H9 (cell line): ENCODE data around the gene MN1. TPM values are rescaled to one million over a fixed set of nuclear protein-coding genes. Genes with fewer than 3 reads are reported as not detected.

Experiments
- DNase-seq: peaks from one replicate; pipeline ENCODE4 v3.0.0-alpha.2; 2017
- H2AFZ ChIP-seq: one replicate; pipeline ENCODE4 v1.6.1; 2013; ENCODE audit warnings: mild to moderate bottlenecking, low read length, control low read depth, moderate library complexity
- H2AK5ac ChIP-seq: 2 replicates; pipeline ENCODE4 v1.6.1; 2013; ENCODE audit warnings: low read length, control low read depth, mixed read lengths; ENCODE audit not compliant: insufficient read length
- H2BK120ac ChIP-seq: one replicate; pipeline ENCODE4 v1.6.1; 2013; ENCODE audit warnings: low read depth, mild to moderate bottlenecking, low read length, control low read depth, inconsistent platforms; ENCODE audit not compliant: poor library complexity, severe bottlenecking
- H2BK12ac ChIP-seq: 2 replicates; pipeline ENCODE4 v1.6.1; 2013; ENCODE audit warnings: low read length, control low read depth, mixed read lengths, low read depth; ENCODE audit not compliant: insufficient read length
- H2BK15ac ChIP-seq: 2 replicates; pipeline ENCODE4 v1.6.1; 2013; ENCODE audit warnings: low read depth, low read length, control low read depth
- H2BK20ac ChIP-seq: one replicate; pipeline ENCODE4 v1.6.1; 2013; ENCODE audit warnings: low read depth, mild to moderate bottlenecking, low read length, control low read depth, inconsistent platforms; ENCODE audit not compliant: poor library complexity, severe bottlenecking
- H2BK5ac ChIP-seq: 2 replicates; pipeline ENCODE4 v1.6.1; 2013; ENCODE audit warnings: low read length, control low read depth, mixed read lengths; ENCODE audit not compliant: insufficient read length
- H3K14ac ChIP-seq: 2 replicates; pipeline ENCODE4 v1.6.1; 2013; ENCODE audit warnings: low read length, control low read depth; ENCODE audit not compliant: insufficient read depth
- H3K18ac ChIP-seq: 2 replicates; pipeline ENCODE4 v1.6.1; 2013; ENCODE audit warnings: low read depth, mild to moderate bottlenecking, mixed read lengths, low read length, control low read depth; ENCODE audit not compliant: insufficient read length
- H3K23ac ChIP-seq: 2 replicates; pipeline ENCODE4 v1.6.1; 2013; ENCODE audit warnings: low read length, control low read depth, mixed read lengths, low read depth; ENCODE audit not compliant: insufficient read length
- H3K23me2 ChIP-seq: 2 replicates; pipeline ENCODE4 v1.6.1; 2013; ENCODE audit warnings: low read depth, mild to moderate bottlenecking, mixed read lengths, low read length, control low read depth; ENCODE audit not compliant: insufficient read length, poor library complexity, severe bottlenecking
- H3K27ac ChIP-seq: 2 replicates; pipeline ENCODE4 v1.5.1; 2013; ENCODE audit warnings: low read length, control low read depth, mixed read lengths, low read depth; ENCODE audit not compliant: insufficient read length
- H3K27me3 ChIP-seq: 2 replicates; pipeline ENCODE4 v1.6.1; 2013; ENCODE audit warnings: low read length, control low read depth, inconsistent platforms; ENCODE audit not compliant: insufficient read depth
- H3K4ac ChIP-seq: 2 replicates; pipeline ENCODE4 v1.6.1; 2013; ENCODE audit warnings: low read depth, mild to moderate bottlenecking, control low read depth, inconsistent platforms, low read length, moderate library complexity
- H3K4me1 ChIP-seq: 2 replicates; pipeline ENCODE4 v1.6.1; 2013; ENCODE audit warnings: low read length, control low read depth, inconsistent platforms; ENCODE audit not compliant: insufficient read depth
- H3K4me2 ChIP-seq: 2 replicates; pipeline ENCODE4 v1.6.1; 2013; ENCODE audit warnings: low read length, control low read depth, mixed read lengths; ENCODE audit not compliant: insufficient read length, insufficient read depth
- H3K56ac ChIP-seq: 2 replicates; pipeline ENCODE4 v1.6.1; 2013; ENCODE audit warnings: low read depth, mild to moderate bottlenecking, mixed read lengths, low read length, control low read depth; ENCODE audit not compliant: insufficient read length
- H3K79me1 ChIP-seq: 2 replicates; pipeline ENCODE4 v1.6.1; 2013; ENCODE audit warnings: low read depth, mild to moderate bottlenecking, moderate library complexity, low read length, control low read depth, inconsistent platforms; ENCODE audit not compliant: insufficient read depth, poor library complexity, severe bottlenecking
- H3K79me2 ChIP-seq: 2 replicates; pipeline ENCODE4 v1.6.1; 2013; ENCODE audit warnings: low read length, control low read depth, inconsistent platforms; ENCODE audit not compliant: insufficient read depth
- H3K9ac ChIP-seq: 2 replicates; pipeline ENCODE4 v1.6.1; 2013; ENCODE audit warnings: low read length, control low read depth, mixed read lengths; ENCODE audit not compliant: insufficient read length; ENCODE audit errors: extremely low read depth
- H3K9me3 ChIP-seq: one replicate; pipeline ENCODE4 v1.6.1; 2013; ENCODE audit warnings: low read depth, low read length, inconsistent platforms; ENCODE audit not compliant: control insufficient read depth
- H3T11ph ChIP-seq: one replicate; pipeline ENCODE4 v1.6.1; 2013; ENCODE audit warnings: mild to moderate bottlenecking, low read length, control low read depth, inconsistent platforms
- H4K20me1 ChIP-seq: one replicate; pipeline ENCODE4 v1.6.1; 2013; ENCODE audit not compliant: control insufficient read depth, insufficient read length, insufficient read depth
- H4K5ac ChIP-seq: 2 replicates; pipeline ENCODE4 v1.6.1; 2013; ENCODE audit warnings: low read depth, mild to moderate bottlenecking, mixed read lengths, low read length, control low read depth; ENCODE audit not compliant: insufficient read length
- H4K8ac ChIP-seq: replicated peaks from 2 replicates; pipeline ENCODE4 v1.6.1; 2013; ENCODE audit warnings: low read length, control low read depth, mixed read lengths, low read depth; ENCODE audit not compliant: insufficient read length
- H4K91ac ChIP-seq: 2 replicates; pipeline ENCODE4 v1.6.1; 2013; ENCODE audit warnings: low read depth, mild to moderate bottlenecking, moderate library complexity, mixed read lengths, low read length, control low read depth; ENCODE audit not compliant: insufficient read length
- H3K27ac Mint-ChIP-seq, 3 experiments: 2 replicates in 2 of 3; 3 replicates in 1 of 3; pipeline ENCODE4 v1.8.0; 2020 to 2021; ENCODE audit warnings: mixed read lengths in 3 of 3, mild to moderate bottlenecking in 1 of 3, moderate library complexity in 1 of 3
- H3K27me3 Mint-ChIP-seq: 2 replicates; pipeline ENCODE4 v1.8.0; 2021; ENCODE audit warnings: low read depth, mild to moderate bottlenecking, moderate library complexity, mixed read lengths
- H3K36me3 Mint-ChIP-seq, 3 experiments: 2 replicates in 2 of 3; 3 replicates in 1 of 3; pipeline ENCODE4 v1.8.0; 2020 to 2021; ENCODE audit warnings: low read depth in 3 of 3, mixed read lengths in 3 of 3; ENCODE audit not compliant: insufficient read depth in 1 of 3
- H3K4me1 Mint-ChIP-seq, 2 experiments: 2 replicates each; pipeline ENCODE4 v1.8.0; 2020; ENCODE audit warnings: mixed read lengths in 2 of 2
- H3K4me3 Mint-ChIP-seq, 2 experiments: 2 replicates in 1 of 2; 3 replicates in 1 of 2; pipeline ENCODE4 v1.8.0; 2020 to 2021; ENCODE audit warnings: mild to moderate bottlenecking in 2 of 2, mixed read lengths in 2 of 2, moderate library complexity in 1 of 2
- H3K9me3 Mint-ChIP-seq, 2 experiments: 2 replicates in 1 of 2; 3 replicates in 1 of 2; pipeline ENCODE4 v1.8.0; 2020; ENCODE audit warnings: mild to moderate bottlenecking in 2 of 2, mixed read lengths in 2 of 2, moderate library complexity in 1 of 2
- WGBS: extraction: QIAGEN DNeasy Blood & Tissue Kit; methylation state at CpG from one replicate; pipeline ENCODE4 v1.1.7; 2013; ENCODE audit warnings: missing lambda C conversion rate, low lambda C conversion rate, mixed read lengths; ENCODE audit not compliant: insufficient read length; ENCODE audit errors: extremely low coverage; 5-methylcytosine and 5-hydroxymethylcytosine counted together
- total RNA-seq: library from RNA; stranded (reverse); gene quantifications from 2 replicates; pipeline ENCODE4 v1.2.1, GENCODE V29; 2021
- TF ChIP-seq, protein P1 (sequence below): fragments of 200-600 bp; sonication (generic); conservative IDR thresholded peaks from 3 replicates; pipeline ENCODE4 v1.8.0; 2021; ENCODE audit warnings: antibody characterized with exemption, mild to moderate bottlenecking

MN1 gene
- total RNA-seq, 1 experiment from 2014 or later: 2.8 TPM

DNA sequence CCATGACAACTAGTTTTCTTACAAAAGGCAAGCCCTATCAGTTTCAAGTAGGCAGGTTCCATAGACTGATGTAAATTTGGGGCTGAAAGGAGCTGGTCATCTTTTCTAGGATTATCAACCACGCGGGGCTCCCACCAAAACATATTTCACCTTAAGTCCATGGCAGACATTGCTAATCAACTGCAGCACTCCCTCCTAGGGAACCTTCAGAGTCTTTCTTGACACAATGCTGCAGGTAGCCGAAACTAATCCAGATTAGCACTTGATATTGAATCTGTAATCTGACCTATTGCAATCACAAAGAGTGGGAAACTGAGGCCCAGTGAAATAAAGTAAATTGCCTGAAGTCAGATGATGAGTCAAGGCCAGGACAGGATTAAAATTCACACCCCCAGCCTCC lies 32.5 kb downstream of the MN1 start:
- Histone ChIP-seq H3K23ac (no peak overlapping the region), H3K27me3 (no peaks in the 10 kb centered on the region), H3K56ac (no peak overlapping the region), H3K9me3 (no peaks in the 10 kb centered on the region), H4K20me1 (no peaks in the 10 kb centered on the region), H3K79me2 (0 out of 2 replicates have a peak, but pooled peaks cover 1% of the 10 kb centered on the region), H3K23me2 (no peaks in the 10 kb centered on the region), H4K8ac (no peak overlapping the region), H3K27ac (no peak overlapping the region), H3K9ac (no peak overlapping the region), H2AFZ (no peak overlapping the region), H4K91ac (no peak overlapping the region), H2BK20ac (no peak overlapping the region), H2BK12ac (no peak overlapping the region), H2AK5ac (no peak overlapping the region), H4K5ac (no peak overlapping the region), H3K14ac (no peak overlapping the region), H3T11ph (no peak overlapping the region), H3K4ac (no peak overlapping the region), H3K79me1 (no peaks in the 10 kb centered on the region), H3K4me1 (no peaks in the 10 kb centered on the region), H2BK5ac (no peak overlapping the region), H3K18ac (no peak overlapping the region), H3K4me2 (no peak overlapping the region), H2BK120ac (no peak overlapping the region), H2BK15ac (no peak overlapping the region)
- TF ChIP-seq, protein P1, sequence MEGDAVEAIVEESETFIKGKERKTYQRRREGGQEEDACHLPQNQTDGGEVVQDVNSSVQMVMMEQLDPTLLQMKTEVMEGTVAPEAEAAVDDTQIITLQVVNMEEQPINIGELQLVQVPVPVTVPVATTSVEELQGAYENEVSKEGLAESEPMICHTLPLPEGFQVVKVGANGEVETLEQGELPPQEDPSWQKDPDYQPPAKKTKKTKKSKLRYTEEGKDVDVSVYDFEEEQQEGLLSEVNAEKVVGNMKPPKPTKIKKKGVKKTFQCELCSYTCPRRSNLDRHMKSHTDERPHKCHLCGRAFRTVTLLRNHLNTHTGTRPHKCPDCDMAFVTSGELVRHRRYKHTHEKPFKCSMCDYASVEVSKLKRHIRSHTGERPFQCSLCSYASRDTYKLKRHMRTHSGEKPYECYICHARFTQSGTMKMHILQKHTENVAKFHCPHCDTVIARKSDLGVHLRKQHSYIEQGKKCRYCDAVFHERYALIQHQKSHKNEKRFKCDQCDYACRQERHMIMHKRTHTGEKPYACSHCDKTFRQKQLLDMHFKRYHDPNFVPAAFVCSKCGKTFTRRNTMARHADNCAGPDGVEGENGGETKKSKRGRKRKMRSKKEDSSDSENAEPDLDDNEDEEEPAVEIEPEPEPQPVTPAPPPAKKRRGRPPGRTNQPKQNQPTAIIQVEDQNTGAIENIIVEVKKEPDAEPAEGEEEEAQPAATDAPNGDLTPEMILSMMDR: no peak
- Mint-ChIP-seq H3K27ac (no peak overlapping the region; a peak in 1 of 7 replicates), H3K4me3 (no peak overlapping the region), H3K9me3 (no peaks in the 10 kb centered on the region), H3K27me3 (peaks cover 2% of the 10 kb centered on the region; the same call in 1 of the 2 replicates), H3K36me3 (peaks cover 0 to 8% (median 0%) of the 10 kb centered on the region in 3 experiments; a peak in 2 of 7 replicates), H3K4me1 (peaks cover 16 to 44% of the 10 kb centered on the region in 2 experiments)
- no peak for DNase-seq
- whole genome bisulfite sequencing: no CpG with 5 or more reads among the region's 3 CpGs
